H9 (cell line): Measurements from ENCODE around the gene ZNF431. TPM values are rescaled to one million over a fixed set of nuclear protein-coding genes. Genes with fewer than 3 reads are reported as not detected.

Source experiments
- DNase-seq: peaks from one replicate; pipeline ENCODE4 v3.0.0-alpha.2; 2017
- H2AFZ ChIP-seq: one replicate; pipeline ENCODE4 v1.6.1; 2013; ENCODE audit warnings: mild to moderate bottlenecking, low read length, control low read depth, moderate library complexity
- H2AK5ac ChIP-seq: 2 replicates; pipeline ENCODE4 v1.6.1; 2013; ENCODE audit warnings: low read length, control low read depth, mixed read lengths; ENCODE audit not compliant: insufficient read length
- H2BK120ac ChIP-seq: one replicate; pipeline ENCODE4 v1.6.1; 2013; ENCODE audit warnings: low read depth, mild to moderate bottlenecking, low read length, control low read depth, inconsistent platforms; ENCODE audit not compliant: poor library complexity, severe bottlenecking
- H2BK12ac ChIP-seq: 2 replicates; pipeline ENCODE4 v1.6.1; 2013; ENCODE audit warnings: low read length, control low read depth, mixed read lengths, low read depth; ENCODE audit not compliant: insufficient read length
- H2BK15ac ChIP-seq: 2 replicates; pipeline ENCODE4 v1.6.1; 2013; ENCODE audit warnings: low read depth, low read length, control low read depth
- H2BK20ac ChIP-seq: one replicate; pipeline ENCODE4 v1.6.1; 2013; ENCODE audit warnings: low read depth, mild to moderate bottlenecking, low read length, control low read depth, inconsistent platforms; ENCODE audit not compliant: poor library complexity, severe bottlenecking
- H2BK5ac ChIP-seq: 2 replicates; pipeline ENCODE4 v1.6.1; 2013; ENCODE audit warnings: low read length, control low read depth, mixed read lengths; ENCODE audit not compliant: insufficient read length
- H3K14ac ChIP-seq: 2 replicates; pipeline ENCODE4 v1.6.1; 2013; ENCODE audit warnings: low read length, control low read depth; ENCODE audit not compliant: insufficient read depth
- H3K18ac ChIP-seq: 2 replicates; pipeline ENCODE4 v1.6.1; 2013; ENCODE audit warnings: low read depth, mild to moderate bottlenecking, mixed read lengths, low read length, control low read depth; ENCODE audit not compliant: insufficient read length
- H3K23ac ChIP-seq: 2 replicates; pipeline ENCODE4 v1.6.1; 2013; ENCODE audit warnings: low read length, control low read depth, mixed read lengths, low read depth; ENCODE audit not compliant: insufficient read length
- H3K23me2 ChIP-seq: 2 replicates; pipeline ENCODE4 v1.6.1; 2013; ENCODE audit warnings: low read depth, mild to moderate bottlenecking, mixed read lengths, low read length, control low read depth; ENCODE audit not compliant: insufficient read length, poor library complexity, severe bottlenecking
- H3K27ac ChIP-seq: 2 replicates; pipeline ENCODE4 v1.5.1; 2013; ENCODE audit warnings: low read length, control low read depth, mixed read lengths, low read depth; ENCODE audit not compliant: insufficient read length
- H3K27me3 ChIP-seq: 2 replicates; pipeline ENCODE4 v1.6.1; 2013; ENCODE audit warnings: low read length, control low read depth, inconsistent platforms; ENCODE audit not compliant: insufficient read depth
- H3K4ac ChIP-seq: 2 replicates; pipeline ENCODE4 v1.6.1; 2013; ENCODE audit warnings: low read depth, mild to moderate bottlenecking, control low read depth, inconsistent platforms, low read length, moderate library complexity
- H3K4me1 ChIP-seq: 2 replicates; pipeline ENCODE4 v1.6.1; 2013; ENCODE audit warnings: low read length, control low read depth, inconsistent platforms; ENCODE audit not compliant: insufficient read depth
- H3K4me2 ChIP-seq: 2 replicates; pipeline ENCODE4 v1.6.1; 2013; ENCODE audit warnings: low read length, control low read depth, mixed read lengths; ENCODE audit not compliant: insufficient read length, insufficient read depth
- H3K56ac ChIP-seq: 2 replicates; pipeline ENCODE4 v1.6.1; 2013; ENCODE audit warnings: low read depth, mild to moderate bottlenecking, mixed read lengths, low read length, control low read depth; ENCODE audit not compliant: insufficient read length
- H3K79me1 ChIP-seq: 2 replicates; pipeline ENCODE4 v1.6.1; 2013; ENCODE audit warnings: low read depth, mild to moderate bottlenecking, moderate library complexity, low read length, control low read depth, inconsistent platforms; ENCODE audit not compliant: insufficient read depth, poor library complexity, severe bottlenecking
- H3K79me2 ChIP-seq: 2 replicates; pipeline ENCODE4 v1.6.1; 2013; ENCODE audit warnings: low read length, control low read depth, inconsistent platforms; ENCODE audit not compliant: insufficient read depth
- H3K9ac ChIP-seq: 2 replicates; pipeline ENCODE4 v1.6.1; 2013; ENCODE audit warnings: low read length, control low read depth, mixed read lengths; ENCODE audit not compliant: insufficient read length; ENCODE audit errors: extremely low read depth
- H3K9me3 ChIP-seq: one replicate; pipeline ENCODE4 v1.6.1; 2013; ENCODE audit warnings: low read depth, low read length, inconsistent platforms; ENCODE audit not compliant: control insufficient read depth
- H3T11ph ChIP-seq: one replicate; pipeline ENCODE4 v1.6.1; 2013; ENCODE audit warnings: mild to moderate bottlenecking, low read length, control low read depth, inconsistent platforms
- H4K20me1 ChIP-seq: one replicate; pipeline ENCODE4 v1.6.1; 2013; ENCODE audit not compliant: control insufficient read depth, insufficient read length, insufficient read depth
- H4K5ac ChIP-seq: 2 replicates; pipeline ENCODE4 v1.6.1; 2013; ENCODE audit warnings: low read depth, mild to moderate bottlenecking, mixed read lengths, low read length, control low read depth; ENCODE audit not compliant: insufficient read length
- H4K8ac ChIP-seq: replicated peaks from 2 replicates; pipeline ENCODE4 v1.6.1; 2013; ENCODE audit warnings: low read length, control low read depth, mixed read lengths, low read depth; ENCODE audit not compliant: insufficient read length
- H4K91ac ChIP-seq: 2 replicates; pipeline ENCODE4 v1.6.1; 2013; ENCODE audit warnings: low read depth, mild to moderate bottlenecking, moderate library complexity, mixed read lengths, low read length, control low read depth; ENCODE audit not compliant: insufficient read length
- H3K27ac Mint-ChIP-seq, 3 experiments: 2 replicates in 2 of 3; 3 replicates in 1 of 3; pipeline ENCODE4 v1.8.0; 2020 to 2021; ENCODE audit warnings: mixed read lengths in 3 of 3, mild to moderate bottlenecking in 1 of 3, moderate library complexity in 1 of 3
- H3K27me3 Mint-ChIP-seq: 2 replicates; pipeline ENCODE4 v1.8.0; 2021; ENCODE audit warnings: low read depth, mild to moderate bottlenecking, moderate library complexity, mixed read lengths
- H3K36me3 Mint-ChIP-seq, 3 experiments: 2 replicates in 2 of 3; 3 replicates in 1 of 3; pipeline ENCODE4 v1.8.0; 2020 to 2021; ENCODE audit warnings: low read depth in 3 of 3, mixed read lengths in 3 of 3; ENCODE audit not compliant: insufficient read depth in 1 of 3
- H3K4me1 Mint-ChIP-seq, 2 experiments: 2 replicates each; pipeline ENCODE4 v1.8.0; 2020; ENCODE audit warnings: mixed read lengths in 2 of 2
- H3K4me3 Mint-ChIP-seq, 2 experiments: 2 replicates in 1 of 2; 3 replicates in 1 of 2; pipeline ENCODE4 v1.8.0; 2020 to 2021; ENCODE audit warnings: mild to moderate bottlenecking in 2 of 2, mixed read lengths in 2 of 2, moderate library complexity in 1 of 2
- H3K9me3 Mint-ChIP-seq, 2 experiments: 2 replicates in 1 of 2; 3 replicates in 1 of 2; pipeline ENCODE4 v1.8.0; 2020; ENCODE audit warnings: mild to moderate bottlenecking in 2 of 2, mixed read lengths in 2 of 2, moderate library complexity in 1 of 2
- CTCF ChIP-seq: fragments of 200-600 bp; sonication (generic); conservative IDR thresholded peaks from 3 replicates; pipeline ENCODE4 v1.8.0; 2021; ENCODE audit warnings: antibody characterized with exemption, mild to moderate bottlenecking
- WGBS: extraction: QIAGEN DNeasy Blood & Tissue Kit; methylation state at CpG from one replicate; pipeline ENCODE4 v1.1.7; 2013; ENCODE audit warnings: missing lambda C conversion rate, low lambda C conversion rate, mixed read lengths; ENCODE audit not compliant: insufficient read length; ENCODE audit errors: extremely low coverage; 5-methylcytosine and 5-hydroxymethylcytosine counted together
- total RNA-seq: library from RNA; stranded (reverse); gene quantifications from 2 replicates; pipeline ENCODE4 v1.2.1, GENCODE V29; 2021

The ZNF431 gene
- total RNA-seq, 1 experiment from 2014 or later, result 47.4 TPM

DNA sequence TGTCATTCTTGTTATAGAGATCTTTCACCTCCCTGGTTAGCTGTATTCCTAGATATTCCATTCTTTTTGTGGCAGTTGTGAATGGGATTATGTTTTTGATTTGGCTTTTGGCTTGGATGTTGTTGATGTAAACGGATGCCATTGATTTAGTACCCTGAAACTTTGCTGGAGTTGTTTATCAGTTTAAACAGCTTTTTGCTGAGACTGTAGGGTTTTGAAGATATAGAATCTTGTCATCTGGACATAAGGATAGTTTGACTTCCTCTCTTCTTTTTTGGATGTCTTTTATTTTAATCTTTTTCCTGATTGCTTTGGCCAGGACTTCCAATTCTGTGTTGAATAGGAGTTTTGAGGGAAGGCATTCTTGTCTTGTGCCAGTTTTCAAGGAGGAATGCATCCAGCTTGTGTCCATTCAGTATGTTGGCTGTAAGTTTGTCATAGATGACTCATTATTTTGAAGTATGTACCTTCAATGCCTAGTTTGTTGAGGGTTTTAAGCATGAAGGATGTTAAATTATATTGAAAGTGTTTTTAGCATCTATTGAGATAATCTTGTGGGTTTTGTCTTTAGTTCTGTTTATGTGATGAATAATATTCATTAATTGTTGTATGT is 16.8 kb downstream of the ZNF431 start:
- Histone ChIP-seq H4K20me1 (no peaks in the 10 kb centered on the region), H3K79me2 (peaks cover 19% of the 10 kb centered on the region; the same call in 1 of the 2 replicates), H2AFZ (no peak overlapping the region), H2AK5ac (no peak overlapping the region), H3K9ac (no peak overlapping the region), H3K56ac (no peak overlapping the region), H3T11ph (no peak overlapping the region), H3K4me2 (no peak overlapping the region), H3K9me3 (no peaks in the 10 kb centered on the region), H3K27me3 (no peaks in the 10 kb centered on the region), H3K79me1 (peaks cover 4% of the 10 kb centered on the region), H4K5ac (no peak overlapping the region), H3K27ac (no peak overlapping the region), H3K14ac (no peak overlapping the region), H4K8ac (no peak overlapping the region), H2BK20ac (no peak overlapping the region), H3K4me1 (no peaks in the 10 kb centered on the region), H4K91ac (no peak overlapping the region), H3K23ac (no peak overlapping the region), H3K23me2 (no peaks in the 10 kb centered on the region), H3K18ac (no peak overlapping the region), H2BK5ac (no peak overlapping the region), H2BK120ac (no peak overlapping the region), H3K4ac (no peak overlapping the region), H2BK12ac (no peak overlapping the region), H2BK15ac (no peak overlapping the region)
- WGBS, result no CpG with 5 or more reads among the region's 1 CpG
- Mint-ChIP-seq H3K4me3 (no peak overlapping the region), H3K27ac (no peak overlapping the region), H3K36me3 (peaks cover 37 to 49% (median 39%) of the 10 kb centered on the region in 3 experiments), H3K9me3 (peaks cover 2 to 12% of the 10 kb centered on the region in 2 experiments; a peak in 3 of 5 replicates), H3K27me3 (no peaks in the 10 kb centered on the region), H3K4me1 (peaks cover 8 to 10% of the 10 kb centered on the region in 2 experiments)
- TF ChIP-seq CTCF, result no peak
- no peak for DNase-seq
